GM18870 (cell line): ENCODE measurements around the gene CCDC141.

Source experiments
- ATAC-seq: cut with Tn5 transposase; IDR thresholded peaks from one replicate; pipeline ENCODE4 v1.9.1; 2021; ENCODE audit warnings: moderate library complexity; ENCODE audit not compliant: unreplicated experiment

The CCDC141 gene

DNA sequence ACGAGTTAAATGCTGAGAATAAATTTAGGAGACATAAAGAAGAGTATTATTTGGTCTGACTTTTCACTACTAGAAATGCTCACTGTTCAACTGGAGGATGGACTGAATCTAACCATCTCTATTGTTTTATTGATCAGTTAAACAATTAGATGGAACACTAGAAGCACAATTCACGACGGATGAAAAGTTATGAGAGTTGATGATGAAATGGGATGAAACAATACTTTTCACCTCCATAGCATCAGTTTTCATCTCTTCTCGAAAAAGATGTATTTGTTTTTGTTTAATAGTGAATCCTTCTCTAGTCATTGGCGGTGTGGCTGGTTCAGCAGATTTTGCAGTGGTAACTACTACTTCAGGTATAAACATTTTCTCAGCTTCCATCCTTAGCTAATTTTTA, 262.0 kb downstream of the CCDC141 start:
- no peak for ATAC-seq

DNA sequence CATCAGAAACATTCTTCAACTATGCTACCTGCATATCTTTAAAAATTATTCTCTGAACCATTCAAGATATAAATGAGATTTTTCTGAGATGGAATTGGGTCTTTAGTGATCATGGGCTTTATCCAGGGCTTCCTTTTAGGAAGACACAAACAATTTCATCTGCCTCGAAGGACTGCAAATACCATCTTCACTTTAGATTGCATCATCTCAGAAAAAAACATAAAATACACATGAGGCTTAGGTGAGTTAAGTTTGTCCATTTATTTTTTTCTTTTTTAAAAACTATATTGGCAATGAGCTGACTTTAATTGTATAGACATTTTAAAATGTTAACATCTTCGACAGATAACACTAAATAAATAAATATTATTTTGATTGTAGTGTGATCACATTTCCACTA, 262.8 kb downstream of the CCDC141 start:
- no peak for ATAC-seq

DNA sequence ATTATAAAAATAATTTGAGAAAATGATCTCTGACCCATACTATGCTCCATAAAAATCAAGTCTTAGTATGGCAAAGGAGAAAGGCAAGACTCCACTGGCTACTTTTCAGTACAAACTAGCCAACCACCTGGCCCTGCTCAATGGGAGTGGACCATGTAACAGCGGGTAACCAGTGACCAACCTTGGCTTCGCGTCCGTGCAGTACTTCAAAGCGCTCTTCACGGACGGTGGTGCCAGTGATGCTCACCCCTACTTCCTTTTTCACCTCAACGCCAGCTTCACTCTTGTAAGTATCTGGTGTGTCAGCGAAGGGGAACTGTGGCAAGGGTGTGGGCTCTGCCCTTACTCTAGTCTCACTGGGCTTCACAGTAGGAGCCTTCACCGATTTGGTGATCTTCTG, 266.0 kb downstream of the CCDC141 start:
- ATAC-seq: no peak

DNA sequence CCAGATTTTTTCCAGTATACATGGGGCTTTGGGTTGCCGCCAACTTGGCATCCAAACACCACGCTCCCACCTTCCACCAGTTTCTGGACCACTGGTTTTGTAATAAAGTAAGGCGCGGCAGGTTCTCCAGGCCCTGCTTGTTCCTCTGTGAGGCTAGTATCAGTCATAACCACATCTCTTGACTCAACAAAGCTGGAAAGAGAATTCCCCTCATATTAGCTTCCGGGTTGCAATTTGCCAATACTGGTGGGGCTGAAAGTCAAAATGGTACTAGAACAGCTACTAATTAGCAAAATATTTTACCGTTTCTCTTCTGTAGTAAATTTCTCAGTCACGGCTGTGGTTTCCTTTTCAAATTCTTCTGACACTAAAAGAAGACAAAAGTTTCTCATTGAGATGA, 267.7 kb downstream of the CCDC141 start:
- ATAC-seq: no peak
